HG02610 (cell line): ENCODE data around the gene C2orf78.
"Not testable (repeated sequence)": the region's sequence is repeated elsewhere in the genome, so short reads cannot be mapped to it uniquely, and the experiment has no call there.

ENCODE experiments used
- ATAC-seq: cut with Tn5 transposase; IDR thresholded peaks from one replicate; pipeline ENCODE4 v1.9.1; 2021; ENCODE audit warnings: mild to moderate bottlenecking, moderate library complexity; ENCODE audit not compliant: unreplicated experiment

The C2orf78 gene

GRCh38 chr2:73783883-73784282 lies at the start of gene C2orf78:
C2orf78 (plus strand) TSS chr2:73784183; CDS start chr2:73784310, 127 bp downstream.
- ATAC-seq, result not testable (repeated sequence)

GRCh38 chr2:73736378-73736777 lies 47.6 kb upstream of the C2orf78 start:
- ATAC-seq, result no peak

GRCh38 chr2:73736855-73737779 lies 46.9 kb upstream of the C2orf78 start, which contains the start of gene TPRKB:
TPRKB (minus strand) TSS chr2:73737345; CDS start chr2:73734569, 2,776 bp downstream.
- ATAC-seq, result peak; percentile 98

- no peak for ATAC-seq
Observed at GRCh38 chr2:73739101-73739500, 44.9 kb upstream of the C2orf78 start.

DNA sequence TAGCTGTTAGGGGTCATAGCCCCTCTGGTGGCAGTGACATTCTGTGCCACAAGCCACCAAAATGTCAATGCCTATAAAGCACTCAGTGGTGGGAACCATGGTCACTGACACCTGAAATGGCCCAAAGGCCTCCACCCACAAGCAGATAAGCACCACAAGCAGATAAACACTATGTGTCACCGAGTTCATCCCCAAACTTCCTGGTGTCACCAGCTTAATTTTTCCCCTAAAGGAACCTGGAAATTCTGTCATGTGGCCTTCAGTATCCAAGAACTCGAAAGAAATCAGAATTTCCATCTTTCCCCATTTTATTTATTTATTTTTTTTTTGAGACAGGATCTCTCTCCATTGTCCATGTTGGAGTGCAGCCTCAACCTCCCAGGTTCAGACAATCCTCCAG lies 43.2 kb upstream of the C2orf78 start:
- ATAC-seq, result no peak

GRCh38 chr2:73746015-73746876 lies 37.7 kb upstream of the C2orf78 start:
- ATAC-seq, result no peak

DNA sequence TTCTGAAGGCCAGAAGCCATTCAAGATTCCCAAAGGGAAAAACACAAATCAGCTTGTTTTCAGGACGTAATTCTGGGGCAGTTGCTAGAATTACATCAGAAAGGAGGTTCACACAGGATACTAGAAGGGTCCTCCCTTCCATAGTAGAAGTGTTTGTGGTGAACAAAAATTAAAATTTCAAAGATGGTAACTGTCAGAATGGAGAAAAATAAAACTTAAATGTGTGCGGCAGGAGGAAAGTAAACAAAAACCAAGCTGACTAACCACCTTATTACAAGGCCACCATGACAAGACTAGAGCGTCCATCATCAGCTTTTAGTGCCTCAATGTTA lies 37.1 kb upstream of the C2orf78 start:
- no peak for ATAC-seq

- no peak for ATAC-seq
Observed at GRCh38 chr2:73749314-73749713, 34.7 kb upstream of the C2orf78 start.

DNA sequence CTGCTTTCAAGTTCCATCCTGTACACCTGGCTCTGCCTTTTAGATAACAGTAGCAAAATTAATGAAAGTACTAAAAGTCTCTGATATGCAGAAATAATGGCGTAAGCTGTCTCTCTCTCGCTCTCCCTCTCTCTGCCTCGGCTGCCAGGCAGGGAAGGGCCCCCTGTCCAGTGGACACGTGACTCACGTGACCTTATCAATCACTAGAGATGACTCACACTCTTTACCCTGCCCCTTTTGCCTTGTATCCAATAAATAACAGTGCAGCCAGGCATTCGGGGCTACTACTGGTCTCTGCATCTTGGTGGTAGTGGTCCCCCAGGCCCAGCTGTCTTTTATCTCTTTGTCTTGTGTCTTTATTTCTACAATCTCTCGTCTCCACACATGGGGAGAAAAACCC lies 29.7 kb upstream of the C2orf78 start:
- ATAC-seq, result not testable (repeated sequence)

DNA sequence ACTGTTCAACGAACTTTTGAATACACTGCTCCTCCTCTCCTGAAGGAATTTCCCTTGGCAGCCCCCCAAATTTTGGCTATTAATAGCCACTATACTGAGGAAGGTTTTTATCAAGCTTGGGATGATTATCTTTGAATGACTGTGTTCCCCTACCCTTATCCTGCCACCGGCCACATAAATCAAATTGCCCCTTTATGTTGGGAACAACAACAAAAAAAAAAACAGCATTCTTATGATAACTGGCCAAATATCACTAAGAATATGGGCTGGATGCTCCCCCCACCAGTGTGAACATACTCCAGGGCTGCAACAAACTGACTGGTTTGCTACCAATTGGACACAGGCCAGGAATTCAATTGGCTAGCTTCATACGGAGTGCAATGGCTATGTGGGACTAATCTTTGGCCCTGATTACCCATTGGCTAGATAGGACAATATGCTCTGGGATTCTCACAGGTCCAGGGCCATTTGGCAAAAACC lies 24.7 kb upstream of the C2orf78 start:
- no peak for ATAC-seq

DNA sequence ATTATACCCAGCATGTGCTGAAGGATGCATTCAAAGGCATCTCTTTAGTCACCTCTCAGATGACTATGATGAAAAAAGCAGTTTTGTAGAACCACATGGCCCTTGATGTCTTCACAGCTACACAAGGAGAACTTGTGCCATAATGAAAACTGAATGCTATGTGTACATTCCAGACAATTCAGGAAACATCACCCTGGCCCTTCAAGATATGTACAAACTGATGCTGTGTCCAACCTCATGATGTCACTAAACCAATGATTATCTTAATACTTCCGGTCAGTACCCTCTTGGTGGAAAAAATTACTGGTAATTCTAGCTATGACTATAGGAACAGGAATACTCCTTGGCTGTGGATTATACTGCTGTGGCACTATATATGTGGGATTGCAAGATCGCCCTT lies 24.1 kb upstream of the C2orf78 start:
- no peak for ATAC-seq

- ATAC-seq, result no peak
Observed at GRCh38 chr2:73762571-73762970, 21.4 kb upstream of the C2orf78 start.

DNA sequence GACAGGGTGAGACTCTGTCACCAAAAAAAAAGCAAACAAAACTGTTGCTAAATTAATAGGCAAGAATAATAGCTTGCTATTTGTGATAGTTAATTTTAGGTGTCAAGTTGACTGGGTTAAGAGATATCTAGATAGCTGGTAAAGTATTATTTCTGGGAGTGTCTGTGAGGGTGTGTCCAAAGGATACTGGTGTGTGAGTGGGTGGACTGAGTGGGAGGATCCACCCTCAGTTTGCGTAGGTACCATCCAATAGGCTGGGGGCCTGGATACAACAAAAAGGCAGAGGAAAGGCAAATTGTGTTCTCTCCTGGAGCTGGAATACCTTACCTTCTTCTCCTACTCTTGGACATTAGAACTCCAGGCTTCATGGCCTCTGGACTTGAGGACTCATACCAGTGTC lies 19.0 kb upstream of the C2orf78 start:
- ATAC-seq, result no peak

DNA sequence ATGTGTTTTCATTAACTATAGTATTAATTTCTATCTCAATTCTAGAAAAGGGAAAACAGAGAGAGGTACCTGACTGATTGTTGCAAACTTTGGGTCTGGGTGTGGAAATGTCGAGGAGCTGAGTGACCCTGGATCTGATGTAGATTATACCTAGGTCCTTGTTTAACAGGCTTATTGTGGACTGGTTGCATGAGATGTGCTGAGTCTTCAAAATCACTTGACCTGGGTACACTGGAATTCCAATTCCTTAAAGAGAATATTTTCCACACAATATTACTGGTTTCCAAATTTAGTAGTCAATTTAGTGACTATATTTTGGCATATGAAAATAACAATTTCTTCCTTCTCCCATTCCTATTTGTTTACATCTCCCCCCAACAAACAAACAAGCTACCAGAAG lies 17.6 kb upstream of the C2orf78 start:
- ATAC-seq, result no peak

DNA sequence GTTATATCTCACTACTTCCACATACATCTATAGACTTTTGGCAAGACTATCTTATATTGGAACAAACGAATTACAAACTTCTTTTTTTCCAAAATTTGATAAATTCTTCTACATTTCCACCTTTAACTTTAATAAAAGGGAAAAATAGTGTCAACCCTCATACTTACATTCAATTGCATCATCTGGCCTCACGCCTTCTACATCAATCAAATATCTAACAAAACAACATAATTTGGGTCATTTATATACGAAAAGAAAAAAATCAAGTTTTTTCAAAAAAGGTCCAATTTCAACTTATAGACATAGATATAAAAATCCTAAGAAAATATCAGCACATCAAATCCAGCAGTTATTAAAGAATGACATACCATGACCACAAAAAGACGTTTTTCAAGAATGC lies 17.0 kb upstream of the C2orf78 start:
- ATAC-seq, result no peak

GRCh38 chr2:73770725-73771124 lies 13.3 kb upstream of the C2orf78 start:
- no peak for ATAC-seq

GRCh38 chr2:73772819-73773218 lies 11.2 kb upstream of the C2orf78 start:
- no peak for ATAC-seq

DNA sequence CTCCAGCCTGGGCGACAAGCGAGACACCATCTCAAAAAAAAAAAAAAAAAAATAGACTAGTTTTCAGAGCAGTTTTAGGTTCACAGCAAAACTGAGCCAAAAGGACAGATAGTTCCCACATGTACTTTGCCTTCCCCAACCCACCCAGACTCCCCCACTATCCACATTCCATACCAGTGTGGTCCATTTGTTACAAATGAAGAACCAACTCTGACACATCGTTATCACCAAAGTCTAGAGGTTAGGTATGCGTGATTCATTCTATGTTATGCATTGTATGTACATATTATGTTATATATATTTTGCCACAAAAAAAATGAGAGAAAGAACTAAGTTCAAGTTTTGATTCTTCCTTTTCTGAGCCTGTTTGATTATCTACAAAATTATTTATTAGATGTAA lies 7.6 kb upstream of the C2orf78 start:
- ATAC-seq, result no peak

- no peak for ATAC-seq
Observed at GRCh38 chr2:73776869-73777519, 7.0 kb upstream of the C2orf78 start.

DNA sequence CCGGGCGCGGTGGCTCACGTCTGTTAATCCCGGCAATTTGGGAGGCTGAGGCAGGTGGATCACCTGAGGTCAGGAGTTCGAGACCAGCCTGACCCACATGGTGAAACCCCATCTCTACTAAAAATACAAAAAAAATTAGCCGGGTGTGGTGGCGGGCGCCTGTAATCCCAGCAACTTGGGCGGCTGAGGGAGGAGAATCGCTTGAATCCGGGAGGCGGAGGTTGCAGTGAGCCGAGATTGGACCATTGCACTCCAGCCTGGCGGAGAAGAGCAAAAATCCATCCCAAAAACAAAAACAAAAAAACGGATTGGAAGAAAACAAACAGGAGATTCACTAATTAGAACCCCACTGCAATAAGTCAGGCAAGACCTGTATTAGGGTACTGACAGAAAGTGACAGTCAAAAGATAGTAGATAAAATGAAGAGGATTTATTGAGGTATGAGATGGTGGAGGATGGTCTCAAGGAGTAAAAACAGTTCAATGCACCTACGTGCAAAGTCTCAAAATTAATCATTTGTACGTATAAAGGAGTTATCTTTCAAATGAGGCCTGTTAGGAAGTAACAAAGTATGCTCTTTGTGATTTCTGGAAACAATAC lies 5.0 kb upstream of the C2orf78 start:
- not testable (repeated sequence) for ATAC-seq
